ENCODE results near the gene MAB21L2. TPM values are rescaled to one million over a fixed set of nuclear protein-coding genes. Genes with fewer than 3 reads are reported as not detected.

Gene MAB21L2
- total and polyA plus RNA-seq, 11 donors = 0.06 to 0.45 (median 0.21) TPM; not detected in 5

DNA sequence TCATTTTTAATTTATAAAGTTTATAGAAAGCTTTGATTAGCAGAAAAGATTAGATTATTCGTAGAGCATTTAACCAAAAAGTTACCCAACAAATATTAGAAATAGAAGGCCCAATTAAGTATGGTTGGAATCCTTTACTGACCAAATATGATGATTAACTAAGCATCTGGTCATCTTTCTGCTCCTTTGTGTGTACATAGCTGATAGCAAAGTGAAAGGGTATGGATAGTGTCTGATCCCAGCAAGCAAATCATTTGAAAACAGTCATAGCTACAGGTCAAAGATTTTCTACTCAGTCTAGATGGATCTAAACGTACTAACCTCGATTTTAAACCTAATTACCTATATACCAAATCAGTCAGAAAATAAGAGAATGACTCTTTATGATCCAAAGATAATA lies 7.3 kb upstream of the MAB21L2 start:
- TF ChIP-seq, protein P1, sequence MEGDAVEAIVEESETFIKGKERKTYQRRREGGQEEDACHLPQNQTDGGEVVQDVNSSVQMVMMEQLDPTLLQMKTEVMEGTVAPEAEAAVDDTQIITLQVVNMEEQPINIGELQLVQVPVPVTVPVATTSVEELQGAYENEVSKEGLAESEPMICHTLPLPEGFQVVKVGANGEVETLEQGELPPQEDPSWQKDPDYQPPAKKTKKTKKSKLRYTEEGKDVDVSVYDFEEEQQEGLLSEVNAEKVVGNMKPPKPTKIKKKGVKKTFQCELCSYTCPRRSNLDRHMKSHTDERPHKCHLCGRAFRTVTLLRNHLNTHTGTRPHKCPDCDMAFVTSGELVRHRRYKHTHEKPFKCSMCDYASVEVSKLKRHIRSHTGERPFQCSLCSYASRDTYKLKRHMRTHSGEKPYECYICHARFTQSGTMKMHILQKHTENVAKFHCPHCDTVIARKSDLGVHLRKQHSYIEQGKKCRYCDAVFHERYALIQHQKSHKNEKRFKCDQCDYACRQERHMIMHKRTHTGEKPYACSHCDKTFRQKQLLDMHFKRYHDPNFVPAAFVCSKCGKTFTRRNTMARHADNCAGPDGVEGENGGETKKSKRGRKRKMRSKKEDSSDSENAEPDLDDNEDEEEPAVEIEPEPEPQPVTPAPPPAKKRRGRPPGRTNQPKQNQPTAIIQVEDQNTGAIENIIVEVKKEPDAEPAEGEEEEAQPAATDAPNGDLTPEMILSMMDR (IDR thresholded peaks at IDR 0.05) = no peak
- no peak for TF ChIP-seq POLR2A (IDR thresholded peaks at IDR 0.05)
- no peaks in the 10 kb centered on the region for H3K27me3 ChIP-seq
- no peak for ATAC-seq

DNA sequence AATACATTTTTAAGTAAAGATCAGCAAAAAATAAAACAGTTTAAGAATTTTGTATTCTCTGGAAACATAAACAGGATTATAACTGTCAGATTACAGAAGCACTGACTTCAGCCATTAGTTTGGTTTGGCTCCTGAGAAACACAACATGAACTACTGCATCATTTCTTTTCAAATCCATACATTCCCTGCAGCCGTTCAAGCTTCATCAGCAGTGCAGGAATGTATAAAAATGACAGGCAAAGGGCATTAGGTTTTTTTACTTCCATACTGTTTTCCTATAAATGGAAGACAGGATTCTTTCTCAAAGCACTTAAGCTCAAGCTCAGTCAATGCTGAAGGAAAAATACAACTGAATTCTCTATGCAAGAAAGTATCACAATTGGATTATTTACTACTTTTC lies 4.2 kb upstream of the MAB21L2 start:
- DNase-seq (no peak), ATAC-seq (no peak)
- H3K4me3 ChIP-seq = no peak overlapping the region
- intact Hi-C loops (cut with DNase I) = no loop called here
- no peaks in the 10 kb centered on the region for H3K27me3 ChIP-seq
- TF ChIP-seq, protein P1 (IDR thresholded peaks at IDR 0.05) = no peak
- TF ChIP-seq POLR2A (IDR thresholded peaks at IDR 0.05) = no peak
- no peaks in the 10 kb centered on the region for H3K9me3 ChIP-seq
- peaks cover 0 to under 1% (median 0%) of the 10 kb centered on the region in 9 donors for H3K36me3 ChIP-seq
- WGBS, 4 donors = 89 to 97% (median 92%) methylated on average over 1 of the region's 1 CpG
- H3K27ac ChIP-seq = peak overlapping the region in 1 of 12 donors; percentile 90
- H3K4me1 ChIP-seq = no peaks in the 10 kb centered on the region

More for the DNA sequence above, 7.3 kb upstream of the MAB21L2 start:
- intact Hi-C loops (cut with DNase I) = no loop called here
- H3K4me1 ChIP-seq = no peaks in the 10 kb centered on the region
- no peaks in the 10 kb centered on the region for H3K36me3 ChIP-seq
- H3K27ac ChIP-seq = peak overlapping the region in 1 of 12 donors; percentile 90
- H3K4me3 ChIP-seq = no peak overlapping the region
- 93 to 97% (median 96%) methylated on average over 3 of the region's 3 CpGs for WGBS, 4 donors
- DNase-seq = no peak
- no peaks in the 10 kb centered on the region for H3K9me3 ChIP-seq

DNA sequence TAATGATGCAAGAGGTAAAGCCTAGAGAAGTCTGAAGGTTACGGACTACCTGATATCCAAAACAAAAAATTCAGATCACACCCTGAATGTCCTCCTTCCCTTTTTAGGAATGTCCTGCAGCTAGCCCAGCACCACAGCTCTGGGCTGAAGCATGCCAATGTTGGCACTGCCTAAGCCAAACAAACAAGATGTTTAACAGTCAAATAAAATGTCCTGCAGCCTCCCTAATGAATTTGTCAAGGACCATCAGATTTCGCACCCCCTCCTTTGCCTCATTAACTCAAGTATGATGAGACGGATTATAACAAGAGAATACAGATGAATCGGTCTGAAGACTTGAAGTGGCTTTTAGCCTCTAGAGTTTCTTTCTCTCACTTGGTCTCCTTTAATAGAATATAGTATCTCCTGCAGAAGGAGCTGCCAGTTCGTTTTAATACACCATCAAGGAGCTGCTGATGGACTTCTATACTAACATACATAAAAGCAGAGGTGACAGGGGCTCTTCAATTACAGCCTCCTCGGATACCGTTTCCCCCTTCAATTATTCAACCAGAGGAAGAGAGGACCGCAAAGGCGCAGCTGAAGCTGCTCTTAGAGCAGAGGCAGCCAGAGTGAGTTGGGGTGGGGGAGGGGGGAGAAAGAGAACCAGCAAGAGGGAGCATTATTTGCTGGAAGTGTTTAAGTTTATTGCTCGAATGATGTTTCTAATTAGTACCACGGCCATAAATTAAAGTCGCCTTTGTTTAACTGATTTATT lies 3.0 kb upstream of the MAB21L2 start:
- Histone ChIP-seq H3K9me3 (no peaks in the 10 kb centered on the region), H3K27ac (peak overlapping the region in 1 of 12 donors; percentile 90), H3K27me3 (peaks cover 0 to 6% (median 0%) of the 10 kb centered on the region in 9 donors), H3K4me1 (peaks cover 0 to 8% (median 0%) of the 10 kb centered on the region in 12 donors), H3K36me3 (peaks cover 0 to 5% (median 0%) of the 10 kb centered on the region in 9 donors), H3K4me3 (peak overlapping the region in 10 of 12 donors; percentile 20 to 51 (median 44))
- WGBS, 4 donors = 77 to 81% (median 81%) methylated on average over 12 of the region's 12 CpGs
- TF ChIP-seq, protein P1 (IDR thresholded peaks at IDR 0.05) = no peak
- DNase-seq = no peak
- no peak for ATAC-seq
- intact Hi-C loops (cut with DNase I) = no loop called here

DNA sequence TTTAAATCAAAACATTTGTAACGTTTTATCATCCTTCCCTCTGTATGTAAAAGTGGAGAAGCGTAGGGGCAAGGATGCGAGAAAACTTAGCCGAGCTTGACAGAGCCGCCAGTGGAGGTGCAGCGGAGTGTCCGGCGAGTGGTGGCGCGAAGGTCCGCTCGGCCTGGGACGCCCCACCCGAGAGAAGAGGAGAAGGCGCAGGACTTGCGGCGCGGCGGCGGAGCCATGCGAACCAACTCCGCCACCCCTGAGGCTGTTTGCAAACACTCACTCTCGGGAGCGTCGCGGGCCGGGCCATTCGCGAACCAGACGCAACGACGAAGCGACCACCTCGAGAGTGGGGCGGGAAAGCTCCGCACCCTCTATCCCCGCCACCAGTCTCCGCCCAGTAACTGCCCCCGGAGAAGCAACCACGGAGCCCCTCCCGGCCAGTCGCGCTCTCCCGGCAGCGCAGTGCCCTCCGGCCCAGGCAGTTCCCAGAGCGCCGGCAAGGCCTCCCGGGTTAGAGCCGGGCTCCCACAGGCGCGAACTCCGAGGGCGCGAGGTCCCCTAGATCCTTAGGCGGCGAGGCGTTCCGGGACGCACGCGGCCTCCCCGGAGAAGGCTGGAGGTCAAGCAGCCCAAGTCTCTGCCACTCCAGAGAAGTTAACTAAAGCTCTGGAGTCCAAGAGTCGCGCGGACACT lies 2.3 kb upstream of the MAB21L2 start:
- Histone ChIP-seq H3K4me1 (peaks cover 0 to 14% (median 0%) of the 10 kb centered on the region in 12 donors), H3K27me3 (peaks cover 0 to 6% (median 0%) of the 10 kb centered on the region in 9 donors), H3K4me3 (peak overlapping the region in 11 of 12 donors; percentile 20 to 51 (median 43)), H3K36me3 (peaks cover 0 to 5% (median 0%) of the 10 kb centered on the region in 9 donors), H3K9me3 (no peaks in the 10 kb centered on the region), H3K27ac (peak overlapping the region in 2 of 12 donors; percentile 43 to 90)
- intact Hi-C loops (cut with DNase I) = no loop called here
- DNase-seq (peak in 4 of 5 donors; percentile 23 to 64 (median 26)), ATAC-seq (peak in 3 of 4 donors; percentile 22 to 60 (median 53))
- TF ChIP-seq, protein P1 (IDR thresholded peaks at IDR 0.05) = no peak
- no peak for TF ChIP-seq POLR2A (IDR thresholded peaks at IDR 0.05)
- WGBS, 4 donors = 32 to 46% (median 37%) methylated on average over 38 to 66 of the region's 66 CpGs
